ENCODE data around the gene GRHL1. TPM values are rescaled to one million over a fixed set of nuclear protein-coding genes. Genes with fewer than 3 reads are reported as not detected.

The GRHL1 gene
- total RNA-seq, 1 experiment from 2014 or later, result 2.5 TPM

DNA sequence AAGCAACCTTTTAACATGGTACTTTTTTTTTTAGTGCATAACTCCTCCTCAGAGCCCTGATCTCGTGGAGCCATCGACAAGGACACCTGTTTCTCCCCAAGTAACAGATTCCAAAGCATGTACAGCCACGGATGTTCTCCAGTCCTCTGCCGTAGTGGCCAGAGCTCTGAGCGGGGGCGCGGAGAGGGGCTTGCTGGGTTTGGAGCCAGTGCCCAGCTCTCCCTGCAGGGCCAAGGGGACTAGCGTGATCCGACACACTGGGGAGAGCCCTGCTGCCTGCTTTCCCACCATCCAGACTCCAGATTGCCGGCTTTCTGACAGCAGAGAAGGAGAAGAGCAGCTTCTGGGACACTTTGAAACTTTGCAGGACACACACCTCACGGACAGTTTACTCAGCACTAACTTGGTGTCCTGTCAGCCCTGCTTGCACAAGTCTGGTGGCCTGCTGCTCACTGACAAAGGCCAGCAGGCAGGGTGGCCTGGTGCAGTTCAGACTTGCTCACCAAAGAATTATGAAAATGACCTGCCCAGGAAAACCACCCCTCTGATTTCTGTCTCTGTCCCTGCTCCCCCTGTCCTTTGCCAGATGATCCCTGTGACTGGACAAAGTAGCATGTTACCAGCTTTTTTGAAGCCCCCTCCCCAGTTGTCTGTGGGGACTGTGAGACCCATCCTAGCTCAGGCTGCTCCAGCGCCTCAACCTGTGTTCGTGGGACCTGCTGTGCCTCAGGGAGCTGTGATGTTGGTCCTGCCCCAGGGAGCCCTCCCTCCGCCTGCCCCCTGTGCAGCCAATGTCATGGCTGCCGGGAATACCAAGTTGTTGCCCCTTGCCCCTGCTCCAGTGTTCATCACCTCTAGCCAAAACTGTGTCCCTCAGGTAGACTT lies 96.4 kb downstream of the GRHL1 start:
- Histone ChIP-seq H2BK5ac (ENCODE audit: insufficient read length, low read length) (no peak overlapping the region), H4K20me1 (ENCODE audit: control insufficient read depth, insufficient read depth, insufficient read length) (no peaks in the 10 kb centered on the region), H4K5ac (ENCODE audit: insufficient read length, low read depth, low read length) (no peak overlapping the region), H3K56ac (ENCODE audit: insufficient read length, low read depth, low read length) (no peak overlapping the region), H3K4me2 (ENCODE audit: insufficient read depth, insufficient read length, low read length) (no peak overlapping the region), H2AK5ac (ENCODE audit: insufficient read length, low read length) (no peak overlapping the region), H3K79me1 (ENCODE audit: insufficient read depth, low read depth, low read length, poor library complexity, severe bottlenecking) (no peaks in the 10 kb centered on the region), H3K79me2 (ENCODE audit: insufficient read depth, low read length) (no peaks in the 10 kb centered on the region), H3T11ph (ENCODE audit: low read length) (no peak overlapping the region), H3K9ac (ENCODE audit: extremely low read depth, insufficient read length, low read length) (no peak overlapping the region), H4K91ac (ENCODE audit: insufficient read length, low read depth, low read length) (no peak overlapping the region), H3K27ac (ENCODE audit: insufficient read length, low read depth, low read length) (no peak overlapping the region), H3K4me1 (ENCODE audit: insufficient read depth, low read length) (no peaks in the 10 kb centered on the region), H3K23ac (ENCODE audit: insufficient read length, low read depth, low read length) (no peak overlapping the region), H2BK120ac (ENCODE audit: low read depth, low read length, poor library complexity, severe bottlenecking) (no peak overlapping the region), H2AFZ (ENCODE audit: low read length) (no peak overlapping the region), H3K14ac (ENCODE audit: insufficient read depth, low read length) (no peak overlapping the region), H4K8ac (replicated peaks; ENCODE audit: insufficient read length, low read depth, low read length) (no peak overlapping the region), H3K4ac (ENCODE audit: low read depth, low read length) (no peak overlapping the region), H2BK12ac (ENCODE audit: insufficient read length, low read depth, low read length) (no peak overlapping the region), H2BK15ac (ENCODE audit: low read depth, low read length) (no peak overlapping the region), H3K9me3 (ENCODE audit: control insufficient read depth, low read depth, low read length) (no peaks in the 10 kb centered on the region), H3K23me2 (ENCODE audit: insufficient read length, low read depth, low read length, poor library complexity, severe bottlenecking) (peaks cover under 1% of the 10 kb centered on the region), H3K18ac (ENCODE audit: insufficient read length, low read depth, low read length) (no peak overlapping the region), H2BK20ac (ENCODE audit: low read depth, low read length, poor library complexity, severe bottlenecking) (no peak overlapping the region), H3K27me3 (ENCODE audit: insufficient read depth, low read length) (no peaks in the 10 kb centered on the region)
- Mint-ChIP-seq H3K4me1 (peaks cover 0 to 17% of the 10 kb centered on the region in 2 experiments; a peak in 3 of 4 replicates), H3K36me3 (ENCODE audit: insufficient read depth in 1 of 3, low read depth in 3 of 3) (peaks cover 31 to 51% (median 48%) of the 10 kb centered on the region in 3 experiments), H3K4me3 (no peak overlapping the region), H3K27ac (no peak overlapping the region; a peak in 1 of 7 replicates), H3K27me3 (ENCODE audit: low read depth) (peaks cover 14% of the 10 kb centered on the region), H3K9me3 (peaks cover 0 to 5% of the 10 kb centered on the region in 2 experiments; a peak in 3 of 5 replicates)
- TF ChIP-seq, protein P1, sequence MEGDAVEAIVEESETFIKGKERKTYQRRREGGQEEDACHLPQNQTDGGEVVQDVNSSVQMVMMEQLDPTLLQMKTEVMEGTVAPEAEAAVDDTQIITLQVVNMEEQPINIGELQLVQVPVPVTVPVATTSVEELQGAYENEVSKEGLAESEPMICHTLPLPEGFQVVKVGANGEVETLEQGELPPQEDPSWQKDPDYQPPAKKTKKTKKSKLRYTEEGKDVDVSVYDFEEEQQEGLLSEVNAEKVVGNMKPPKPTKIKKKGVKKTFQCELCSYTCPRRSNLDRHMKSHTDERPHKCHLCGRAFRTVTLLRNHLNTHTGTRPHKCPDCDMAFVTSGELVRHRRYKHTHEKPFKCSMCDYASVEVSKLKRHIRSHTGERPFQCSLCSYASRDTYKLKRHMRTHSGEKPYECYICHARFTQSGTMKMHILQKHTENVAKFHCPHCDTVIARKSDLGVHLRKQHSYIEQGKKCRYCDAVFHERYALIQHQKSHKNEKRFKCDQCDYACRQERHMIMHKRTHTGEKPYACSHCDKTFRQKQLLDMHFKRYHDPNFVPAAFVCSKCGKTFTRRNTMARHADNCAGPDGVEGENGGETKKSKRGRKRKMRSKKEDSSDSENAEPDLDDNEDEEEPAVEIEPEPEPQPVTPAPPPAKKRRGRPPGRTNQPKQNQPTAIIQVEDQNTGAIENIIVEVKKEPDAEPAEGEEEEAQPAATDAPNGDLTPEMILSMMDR (conservative IDR thresholded peaks at IDR 0.05), result no peak
- no CpG with 5 or more reads among the region's 15 CpGs for WGBS (ENCODE audit: extremely low coverage, insufficient read length, low lambda C conversion rate)
- no peak for DNase-seq
